HepG2 (cell line): ENCODE data around the gene UNC93A. TPM values are rescaled to one million over a fixed set of nuclear protein-coding genes. Genes with fewer than 3 reads are reported as not detected.

Experiments
- ATAC-seq: fragments of 200-7000 bp; cut with Tn5 transposase; 3 replicates; pipeline ENCODE4 v1.9.1; 2020; ENCODE audit warnings: mild to moderate bottlenecking, moderate library complexity
- BruUV-seq: library from RNA; stranded (reverse); fragments of 400-500 nt; replicated peaks from 2 replicates; lab custom pipeline; 2021; lab: Mats Ljungman, UMichigan
- CTCF ChIA-PET: fragments of 300-600 bp; formaldehyde crosslinking; extraction: SDS; loops from one replicate; lab custom pipeline; 2021; ENCODE audit warnings: low total read pairs, inconsistent platforms, low intra/inter-chr PET ratio; lab: Yijun Ruan, JAX
- POLR2A ChIA-PET: fragments of 350-600 bp; sonication (Branson Sonifier 250); formaldehyde crosslinking; loops from one replicate; lab custom pipeline; 2020; ENCODE audit warnings: antibody characterized with exemption, inconsistent platforms; lab: Yijun Ruan, JAX
- DNase-seq: peaks from one replicate; pipeline ENCODE4 v3.0.0-alpha.2; 2015; ENCODE audit warnings: low spot score
- FAIRE-seq: peaks from 3 replicates; lab custom pipeline; 2011; peaks lifted over from hg19 to GRCh38; lab: Jason Lieb, UNC
- H2AFZ ChIP-seq: one replicate; pipeline ENCODE4 v1.6.1; 2011; ENCODE audit warnings: low read length, inconsistent platforms
- H3K27ac ChIP-seq: fragments of 300-600 bp; 3 replicates; pipeline ENCODE4 v1.8.0; 2011; ENCODE audit warnings: mixed run types, mild to moderate bottlenecking, mixed read lengths, low read length, inconsistent platforms; ENCODE audit not compliant: insufficient read depth; ENCODE audit errors: extremely low read length
- H3K27me3 ChIP-seq, 2 experiments: fragments of 200-600 bp in 1 of 2; 2 replicates in 1 of 2; 3 replicates in 1 of 2; pipeline versions ENCODE4 v1.6.0 to v1.8.0; 2011; ENCODE audit warnings: low read length in 2 of 2, mild to moderate bottlenecking in 2 of 2, moderate library complexity in 2 of 2, inconsistent platforms in 1 of 2; ENCODE audit not compliant: insufficient read depth in 2 of 2, control insufficient read depth in 1 of 2
- H3K36me3 ChIP-seq, 2 experiments: fragments of 200-600 bp in 1 of 2; replicated peaks in 1 of 2; 2 replicates in 1 of 2; 3 replicates in 1 of 2; pipeline versions ENCODE4 v1.5.1 to v1.8.0; 2011; ENCODE audit warnings: low read length in 2 of 2, inconsistent platforms in 1 of 2; ENCODE audit not compliant: insufficient read depth in 2 of 2, control insufficient read depth in 1 of 2
- H3K4me1 ChIP-seq: 2 replicates; pipeline ENCODE4 v1.5.1; 2012; ENCODE audit warnings: low read length, inconsistent platforms; ENCODE audit not compliant: insufficient read depth
- H3K4me2 ChIP-seq: 2 replicates; pipeline ENCODE4 v1.6.0; 2011; ENCODE audit warnings: low read depth, low read length, inconsistent platforms
- H3K4me3 ChIP-seq, 3 experiments: fragments of 200-600 bp in 1 of 3; sonication (generic), shearing (Covaris generic) in 1 of 3; replicated peaks in 1 of 3; 2 replicates each; pipeline ENCODE4 v1.5.1; 2011 to 2016; ENCODE audit warnings: low read length in 3 of 3, inconsistent platforms in 2 of 3, low read depth in 2 of 3, mild to moderate bottlenecking in 2 of 3, control low read depth in 1 of 3, mixed read lengths in 1 of 3; ENCODE audit not compliant: insufficient read depth in 1 of 3
- H3K79me2 ChIP-seq: one replicate; pipeline ENCODE4 v1.6.1; 2011; ENCODE audit warnings: low read length, inconsistent platforms; ENCODE audit not compliant: insufficient read depth
- H3K9ac ChIP-seq: 2 replicates; pipeline ENCODE4 v1.6.0; 2011; ENCODE audit warnings: mild to moderate bottlenecking, low read depth, low read length, inconsistent platforms; ENCODE audit not compliant: insufficient read depth
- H3K9me3 ChIP-seq: 2 replicates; pipeline ENCODE4 v1.5.1; 2012; ENCODE audit warnings: mild to moderate bottlenecking, low read length
- H4K20me1 ChIP-seq: 2 replicates; pipeline ENCODE4 v1.6.0; 2011; ENCODE audit warnings: inconsistent platforms, mild to moderate bottlenecking, low read length, moderate library complexity; ENCODE audit not compliant: insufficient read depth
- ATRX ChIP-seq: sonication (generic); formaldehyde crosslinking; IDR thresholded peaks from 2 replicates; pipeline ENCODE4 v1.4.0; 2020; ENCODE audit warnings: missing genetic modification reagents, borderline replicate concordance
- CCAR2 ChIP-seq: fragments of 200-400 bp; formaldehyde crosslinking; optimal IDR thresholded peaks from 2 replicates; pipeline ENCODE3; 2018; ENCODE audit warnings: low read depth, mild to moderate bottlenecking, low read length, moderate library complexity
- RCOR2 ChIP-seq: IDR thresholded peaks from 2 replicates; pipeline ENCODE4 v1.6.1; 2016; ENCODE audit warnings: missing biosample characterization, missing genetic modification reagents
- ZNF207 ChIP-seq: fragments of 450-650 bp; IDR thresholded peaks from 2 replicates; pipeline ENCODE4 v1.6.1; 2016; ENCODE audit warnings: antibody characterized with exemption, borderline replicate concordance
- ZNF230 ChIP-seq: sonication (generic); formaldehyde crosslinking; IDR thresholded peaks from 2 replicates; pipeline ENCODE4 v1.4.0; 2020; ENCODE audit warnings: mild to moderate bottlenecking, missing genetic modification reagents
- ZNF256 ChIP-seq: sonication (generic); formaldehyde crosslinking; conservative IDR thresholded peaks from 2 replicates; pipeline ENCODE4 v1.4.0; 2020; ENCODE audit warnings: missing genetic modification reagents
- ZNF772 ChIP-seq: sonication (generic); formaldehyde crosslinking; IDR thresholded peaks from 2 replicates; pipeline ENCODE4 v1.5.0; 2020; ENCODE audit warnings: mild to moderate bottlenecking, missing genetic modification reagents
- ZSCAN25 ChIP-seq: sonication (generic); formaldehyde crosslinking; IDR thresholded peaks from 2 replicates; pipeline ENCODE4 v1.8.0; 2022; ENCODE audit warnings: mild to moderate bottlenecking, missing genetic modification reagents
- WGBS: methylation state at CpG from one replicate; pipeline ENCODE4 v1.1.6; 2017; ENCODE audit warnings: low lambda C conversion rate; 5-methylcytosine and 5-hydroxymethylcytosine counted together
- in situ Hi-C: cut with HindIII; loops from 2 replicates; pipeline ENCODE4 v1.10.0; 2017; ENCODE audit warnings: low pct_unique_long_range_greater_than_20kb; ENCODE audit not compliant: extremely low pct_ligation_motif_present
- intact Hi-C: fragments of 100-400 bp; cut with micrococcal nuclease; formaldehyde crosslinking; loops from one replicate; pipeline ENCODE4 v1.10.0; 2022; ENCODE audit not compliant: unreplicated experiment
- polyA plus RNA-seq, 8 experiments: library from polyadenylated mRNA; depleted of rRNA in 3 of 8; stranded (reverse) in 7 of 8; unstranded in 1 of 8; fragments of >200 nt; fragmentation: Illumina TruSeq in 4 of 8; extraction: Trizol in 4 of 8; gene quantifications; 2 replicates each; pipeline versions ENCODE4 v1.2.1 to v1.2.3, GENCODE V29; 2011 to 2016; ENCODE audit warnings: low read depth in 4 of 8, missing spikeins in 1 of 8, mixed read lengths in 1 of 8; ENCODE audit not compliant: insufficient read depth in 1 of 8
- total RNA-seq, 5 experiments: library from RNA; depleted of rRNA; stranded (reverse); fragments of >200 nt; fragmentation: Illumina TruSeq; extraction: Trizol; gene quantifications; 2 replicates each; pipeline ENCODE4 v1.2.3, GENCODE V29; 2016; ENCODE audit warnings: low read depth in 1 of 5
- TF ChIP-seq, protein P1 (sequence below): sonication (generic); formaldehyde crosslinking; IDR thresholded peaks from 2 replicates; pipeline ENCODE4 v1.9.0; 2021; ENCODE audit warnings: missing genetic modification reagents, mild to moderate bottlenecking, borderline replicate concordance
- TF ChIP-seq, protein P2 (sequence below): IDR thresholded peaks from 2 replicates; pipeline ENCODE4 v1.6.1; 2016; ENCODE audit warnings: low read depth, missing genetic modification reagents, missing compliant biosample characterization

UNC93A gene
- total and polyA plus RNA-seq, 2 of the 13 experiments (the other 11 are each of a cell fraction or from before 2014, with no cell fraction given), result 11.0 to 42.7 TPM

DNA sequence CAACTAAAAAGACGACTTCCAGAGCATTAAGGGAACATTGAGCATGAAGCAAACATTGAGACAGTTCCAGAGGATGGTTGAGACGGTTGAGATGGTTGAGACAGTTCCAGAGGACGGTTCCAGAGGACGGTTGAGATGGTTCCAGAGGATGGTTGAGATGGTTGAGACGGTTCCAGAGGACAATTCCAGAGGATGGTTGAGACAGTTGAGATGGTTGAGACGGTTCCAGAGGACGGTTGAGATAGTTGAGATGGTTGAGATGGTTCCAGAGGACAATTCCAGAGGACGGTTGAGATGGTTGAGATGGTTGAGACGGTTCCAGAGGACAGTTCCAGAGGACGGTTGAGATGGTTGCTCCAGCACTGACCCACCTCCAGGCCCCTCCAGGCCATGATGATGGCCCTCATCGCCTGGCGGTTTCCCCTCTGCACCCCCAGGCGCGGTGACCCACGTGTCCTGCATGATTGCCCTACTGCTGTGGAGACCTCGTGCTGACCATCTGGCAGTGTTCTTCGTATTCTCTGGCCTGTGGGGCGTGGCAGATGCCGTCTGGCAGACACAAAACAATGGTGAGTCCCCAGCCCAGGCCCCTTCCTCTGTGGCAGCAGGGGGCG lies 16.3 kb downstream of the UNC93A start:
- Histone ChIP-seq H3K79me2 (no peaks in the 10 kb centered on the region), H3K27ac (peak overlapping the region; percentile 97), H3K27me3 (no peaks in the 10 kb centered on the region), H3K9me3 (no peaks in the 10 kb centered on the region), H2AFZ (no peak overlapping the region), H3K36me3 (no peaks in the 10 kb centered on the region), H3K4me1 (peaks cover 82% of the 10 kb centered on the region), H3K4me3 (no peak overlapping the region), H4K20me1 (no peaks in the 10 kb centered on the region), H3K9ac (no peak overlapping the region), H3K4me2 (no peak overlapping the region)
- WGBS, result 90% methylated on average over 20 of the region's 20 CpGs
- FAIRE-seq (no peak), ATAC-seq (no peak), DNase-seq (no peak)
- BruUV-seq, result no TSS peak
- CTCF ChIA-PET, result no interaction called here
- intact Hi-C loops, result loop anchor here (5.0 kb wide), 1 partner anchor 655 kb away; no protein-coding TSS in a partner anchor
- in situ Hi-C loops, result no loop called here
- POLR2A ChIA-PET, result interaction anchor here (3.5 to 5.1 kb wide), 3 partner anchors 15 to 34 kb away, joined by 16 to 177 read pairs (median 163); partner anchors contain the start of gene UNC93A
- TF ChIP-seq, protein P1, sequence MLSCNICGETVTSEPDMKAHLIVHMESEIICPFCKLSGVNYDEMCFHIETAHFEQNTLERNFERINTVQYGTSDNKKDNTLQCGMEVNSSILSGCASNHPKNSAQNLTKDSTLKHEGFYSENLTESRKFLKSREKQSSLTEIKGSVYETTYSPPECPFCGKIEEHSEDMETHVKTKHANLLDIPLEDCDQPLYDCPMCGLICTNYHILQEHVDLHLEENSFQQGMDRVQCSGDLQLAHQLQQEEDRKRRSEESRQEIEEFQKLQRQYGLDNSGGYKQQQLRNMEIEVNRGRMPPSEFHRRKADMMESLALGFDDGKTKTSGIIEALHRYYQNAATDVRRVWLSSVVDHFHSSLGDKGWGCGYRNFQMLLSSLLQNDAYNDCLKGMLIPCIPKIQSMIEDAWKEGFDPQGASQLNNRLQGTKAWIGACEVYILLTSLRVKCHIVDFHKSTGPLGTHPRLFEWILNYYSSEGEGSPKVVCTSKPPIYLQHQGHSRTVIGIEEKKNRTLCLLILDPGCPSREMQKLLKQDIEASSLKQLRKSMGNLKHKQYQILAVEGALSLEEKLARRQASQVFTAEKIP (CRISPR knock-in tag), result no peak
- no peak for TF ChIP-seq CCAR2
- no peak for TF ChIP-seq ZNF207
- no peak for TF ChIP-seq ZNF772 (CRISPR knock-in tag)
- TF ChIP-seq ZNF256, result no peak
- TF ChIP-seq, protein P2, sequence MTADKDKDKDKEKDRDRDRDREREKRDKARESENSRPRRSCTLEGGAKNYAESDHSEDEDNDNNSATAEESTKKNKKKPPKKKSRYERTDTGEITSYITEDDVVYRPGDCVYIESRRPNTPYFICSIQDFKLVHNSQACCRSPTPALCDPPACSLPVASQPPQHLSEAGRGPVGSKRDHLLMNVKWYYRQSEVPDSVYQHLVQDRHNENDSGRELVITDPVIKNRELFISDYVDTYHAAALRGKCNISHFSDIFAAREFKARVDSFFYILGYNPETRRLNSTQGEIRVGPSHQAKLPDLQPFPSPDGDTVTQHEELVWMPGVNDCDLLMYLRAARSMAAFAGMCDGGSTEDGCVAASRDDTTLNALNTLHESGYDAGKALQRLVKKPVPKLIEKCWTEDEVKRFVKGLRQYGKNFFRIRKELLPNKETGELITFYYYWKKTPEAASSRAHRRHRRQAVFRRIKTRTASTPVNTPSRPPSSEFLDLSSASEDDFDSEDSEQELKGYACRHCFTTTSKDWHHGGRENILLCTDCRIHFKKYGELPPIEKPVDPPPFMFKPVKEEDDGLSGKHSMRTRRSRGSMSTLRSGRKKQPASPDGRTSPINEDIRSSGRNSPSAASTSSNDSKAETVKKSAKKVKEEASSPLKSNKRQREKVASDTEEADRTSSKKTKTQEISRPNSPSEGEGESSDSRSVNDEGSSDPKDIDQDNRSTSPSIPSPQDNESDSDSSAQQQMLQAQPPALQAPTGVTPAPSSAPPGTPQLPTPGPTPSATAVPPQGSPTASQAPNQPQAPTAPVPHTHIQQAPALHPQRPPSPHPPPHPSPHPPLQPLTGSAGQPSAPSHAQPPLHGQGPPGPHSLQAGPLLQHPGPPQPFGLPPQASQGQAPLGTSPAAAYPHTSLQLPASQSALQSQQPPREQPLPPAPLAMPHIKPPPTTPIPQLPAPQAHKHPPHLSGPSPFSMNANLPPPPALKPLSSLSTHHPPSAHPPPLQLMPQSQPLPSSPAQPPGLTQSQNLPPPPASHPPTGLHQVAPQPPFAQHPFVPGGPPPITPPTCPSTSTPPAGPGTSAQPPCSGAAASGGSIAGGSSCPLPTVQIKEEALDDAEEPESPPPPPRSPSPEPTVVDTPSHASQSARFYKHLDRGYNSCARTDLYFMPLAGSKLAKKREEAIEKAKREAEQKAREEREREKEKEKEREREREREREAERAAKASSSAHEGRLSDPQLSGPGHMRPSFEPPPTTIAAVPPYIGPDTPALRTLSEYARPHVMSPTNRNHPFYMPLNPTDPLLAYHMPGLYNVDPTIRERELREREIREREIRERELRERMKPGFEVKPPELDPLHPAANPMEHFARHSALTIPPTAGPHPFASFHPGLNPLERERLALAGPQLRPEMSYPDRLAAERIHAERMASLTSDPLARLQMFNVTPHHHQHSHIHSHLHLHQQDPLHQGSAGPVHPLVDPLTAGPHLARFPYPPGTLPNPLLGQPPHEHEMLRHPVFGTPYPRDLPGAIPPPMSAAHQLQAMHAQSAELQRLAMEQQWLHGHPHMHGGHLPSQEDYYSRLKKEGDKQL (CRISPR knock-in tag), result no peak
- TF ChIP-seq ZSCAN25 (CRISPR knock-in tag), result 0 out of 2 replicates have a peak, but pooled peaks have one; percentile 25
- no peak for TF ChIP-seq RCOR2 (CRISPR knock-in tag)
- TF ChIP-seq ZNF230 (CRISPR knock-in tag), result no peak
- TF ChIP-seq ATRX (CRISPR knock-in tag), result no peak
